Hepatocyte (in vitro differentiated cells): ENCODE results near the gene LACTBL1. TPM values are rescaled to one million over a fixed set of nuclear protein-coding genes. Genes with fewer than 3 reads are reported as not detected.

ENCODE experiments used
- DNase-seq: peaks from one replicate; pipeline ENCODE4 v3.0.0-alpha.2; 2016; ENCODE audit warnings: low spot score
- H2AFZ ChIP-seq: fragments of 200-600 bp; sonication (generic); 2 replicates; pipeline ENCODE4 v1.6.0; 2016; ENCODE audit warnings: antibody characterized with exemption, mild to moderate bottlenecking
- H3K27ac ChIP-seq: fragments of 200-600 bp; sonication (generic); 2 replicates; pipeline ENCODE4 v1.5.1; 2016; ENCODE audit warnings: mild to moderate bottlenecking
- H3K27me3 ChIP-seq: fragments of 200-600 bp; sonication (generic); 2 replicates; pipeline ENCODE4 v1.6.1; 2016
- H3K36me3 ChIP-seq: fragments of 200-600 bp; sonication (generic); replicated peaks from 2 replicates; pipeline ENCODE4 v1.5.1; 2016; ENCODE audit warnings: low read depth; ENCODE audit not compliant: insufficient read depth
- H3K4me1 ChIP-seq: fragments of 200-600 bp; sonication (generic); 2 replicates; pipeline ENCODE4 v1.5.1; 2016; ENCODE audit warnings: mild to moderate bottlenecking, moderate library complexity; ENCODE audit not compliant: insufficient read depth
- H3K4me2 ChIP-seq: fragments of 200-600 bp; sonication (generic); 2 replicates; pipeline ENCODE4 v1.6.0; 2016
- H3K4me3 ChIP-seq: fragments of 200-600 bp; sonication (generic); 2 replicates; pipeline ENCODE4 v1.5.1; 2016; ENCODE audit warnings: mild to moderate bottlenecking
- H3K79me2 ChIP-seq: fragments of 200-600 bp; sonication (generic); 2 replicates; pipeline ENCODE4 v1.6.0; 2017; ENCODE audit warnings: mild to moderate bottlenecking
- H3K9me2 ChIP-seq: fragments of 200-600 bp; sonication (generic); replicated peaks from 2 replicates; pipeline ENCODE4 v1.6.0; 2017; ENCODE audit warnings: mild to moderate bottlenecking; ENCODE audit not compliant: insufficient read depth
- H3K9me3 ChIP-seq: fragments of 200-600 bp; sonication (generic); 2 replicates; pipeline ENCODE4 v1.5.1; 2016; ENCODE audit warnings: low read depth, mild to moderate bottlenecking
- H4K20me1 ChIP-seq: fragments of 200-600 bp; sonication (generic); 2 replicates; pipeline ENCODE4 v1.6.0; 2016; ENCODE audit warnings: mild to moderate bottlenecking; ENCODE audit not compliant: insufficient read depth, poor library complexity, severe bottlenecking
- EZH2 ChIP-seq: fragments of 200-600 bp; sonication (generic); IDR thresholded peaks from 2 replicates; pipeline ENCODE4 v1.6.1; 2016; ENCODE audit warnings: antibody characterized with exemption, mild to moderate bottlenecking, borderline replicate concordance
- EZH2phosphoT487 ChIP-seq: fragments of 200-600 bp; sonication (generic); IDR thresholded peaks from one replicate; pipeline ENCODE4 v1.6.1; 2018; ENCODE audit warnings: antibody characterized with exemption, mild to moderate bottlenecking, low read depth, moderate library complexity; ENCODE audit not compliant: unreplicated experiment, severe bottlenecking
- WGBS: methylation state at CpG from one replicate; pipeline ENCODE4 v1.1.6; 2016; ENCODE audit warnings: low lambda C conversion rate; ENCODE audit errors: missing lambda C conversion rate; 5-methylcytosine and 5-hydroxymethylcytosine counted together
- polyA plus RNA-seq: library from polyadenylated mRNA; unstranded; fragments of >200 nt; fragmentation: Nextera tagmentation; extraction: Ambion mirVana; gene quantifications from 2 replicates; pipeline ENCODE4 v1.2.1, GENCODE V29; 2016
- total RNA-seq: library from RNA; depleted of rRNA; stranded (reverse); fragments of >200 nt; gene quantifications from 2 replicates; pipeline ENCODE4 v1.2.3, GENCODE V29; 2014
- TF ChIP-seq, protein P1 (sequence below): fragments of 200-600 bp; sonication (generic); IDR thresholded peaks from 2 replicates; pipeline ENCODE4 v1.5.1; 2016; ENCODE audit warnings: antibody characterized with exemption, mild to moderate bottlenecking; ENCODE audit not compliant: poor library complexity

The LACTBL1 gene
- total and polyA plus RNA-seq, 2 experiments from 2014 or later = not detected

DNA sequence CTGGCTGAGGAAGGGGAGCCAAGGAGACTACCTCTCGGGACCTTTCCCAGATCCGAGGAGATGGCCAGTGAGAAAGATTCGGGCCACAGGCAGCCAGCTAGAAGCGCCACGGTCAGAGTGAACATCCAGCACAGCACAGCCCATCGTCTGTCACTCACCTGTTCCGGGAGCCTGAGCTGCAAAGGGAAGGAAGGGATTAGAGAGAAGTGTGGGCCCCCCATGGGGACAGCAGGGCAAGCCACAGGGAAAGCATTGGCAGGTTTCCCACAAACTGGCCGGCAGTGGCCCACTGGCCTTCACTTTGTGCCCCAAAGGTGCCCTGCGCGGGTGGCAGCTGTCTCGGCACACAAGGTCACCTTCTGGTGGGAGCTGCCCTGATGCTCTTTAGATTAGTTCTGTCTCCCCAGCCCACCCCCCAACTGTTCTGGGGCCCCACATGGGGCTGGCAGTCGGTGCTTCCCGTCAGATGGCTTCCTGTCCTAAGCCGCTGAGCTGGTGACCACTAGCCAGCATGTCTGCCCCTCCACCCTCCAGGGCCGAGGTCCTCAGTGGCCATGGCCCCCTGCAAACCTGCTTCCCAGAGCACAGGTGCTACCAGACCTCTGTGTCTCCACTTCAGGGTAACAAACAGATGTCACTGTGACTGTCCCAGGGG lies 56.7 kb downstream of the LACTBL1 start:
- no peaks in the 10 kb centered on the region for H3K79me2 ChIP-seq
- WGBS = 85% methylated on average over 15 of the region's 15 CpGs
- no peak overlapping the region for H3K4me2 ChIP-seq
- H3K36me3 ChIP-seq = no peaks in the 10 kb centered on the region
- no peaks in the 10 kb centered on the region for H3K9me2 ChIP-seq
- TF ChIP-seq, protein P1, sequence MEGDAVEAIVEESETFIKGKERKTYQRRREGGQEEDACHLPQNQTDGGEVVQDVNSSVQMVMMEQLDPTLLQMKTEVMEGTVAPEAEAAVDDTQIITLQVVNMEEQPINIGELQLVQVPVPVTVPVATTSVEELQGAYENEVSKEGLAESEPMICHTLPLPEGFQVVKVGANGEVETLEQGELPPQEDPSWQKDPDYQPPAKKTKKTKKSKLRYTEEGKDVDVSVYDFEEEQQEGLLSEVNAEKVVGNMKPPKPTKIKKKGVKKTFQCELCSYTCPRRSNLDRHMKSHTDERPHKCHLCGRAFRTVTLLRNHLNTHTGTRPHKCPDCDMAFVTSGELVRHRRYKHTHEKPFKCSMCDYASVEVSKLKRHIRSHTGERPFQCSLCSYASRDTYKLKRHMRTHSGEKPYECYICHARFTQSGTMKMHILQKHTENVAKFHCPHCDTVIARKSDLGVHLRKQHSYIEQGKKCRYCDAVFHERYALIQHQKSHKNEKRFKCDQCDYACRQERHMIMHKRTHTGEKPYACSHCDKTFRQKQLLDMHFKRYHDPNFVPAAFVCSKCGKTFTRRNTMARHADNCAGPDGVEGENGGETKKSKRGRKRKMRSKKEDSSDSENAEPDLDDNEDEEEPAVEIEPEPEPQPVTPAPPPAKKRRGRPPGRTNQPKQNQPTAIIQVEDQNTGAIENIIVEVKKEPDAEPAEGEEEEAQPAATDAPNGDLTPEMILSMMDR = no peak
- no peak for TF ChIP-seq EZH2phosphoT487
- no peak for TF ChIP-seq EZH2
- H4K20me1 ChIP-seq = no peaks in the 10 kb centered on the region
- no peak overlapping the region for H3K4me3 ChIP-seq
- no peak overlapping the region for H3K27ac ChIP-seq
- DNase-seq = no peak
- no peak overlapping the region for H2AFZ ChIP-seq
- no peaks in the 10 kb centered on the region for H3K27me3 ChIP-seq
- H3K4me1 ChIP-seq = no peaks in the 10 kb centered on the region
- no peaks in the 10 kb centered on the region for H3K9me3 ChIP-seq

DNA sequence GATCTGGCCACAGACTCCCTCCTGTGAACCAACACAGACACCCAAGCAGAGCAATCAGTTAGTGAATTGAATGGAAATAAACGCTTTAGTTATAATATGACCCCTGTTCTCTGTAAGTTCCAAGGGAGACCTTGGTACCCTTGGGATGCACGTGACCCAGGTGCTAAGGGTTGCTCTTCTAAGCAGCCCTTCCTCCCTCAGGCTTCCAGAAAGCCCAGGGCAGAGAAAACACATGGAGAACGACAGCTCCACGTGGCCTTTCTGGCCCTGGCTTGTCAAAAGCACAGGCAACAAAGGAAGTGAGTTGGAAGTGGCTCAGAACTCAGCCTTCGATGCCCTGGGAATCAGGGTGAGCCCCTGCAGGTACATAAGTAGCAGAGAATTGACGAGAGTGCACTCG lies 57.4 kb downstream of the LACTBL1 start:
- no peak for DNase-seq
- no peak overlapping the region for H3K4me3 ChIP-seq
- H3K79me2 ChIP-seq = no peaks in the 10 kb centered on the region
- H3K9me3 ChIP-seq = no peaks in the 10 kb centered on the region
- no peak overlapping the region for H3K4me2 ChIP-seq
- 80% methylated on average over 7 of the region's 7 CpGs for WGBS
- H2AFZ ChIP-seq = no peak overlapping the region
- H3K4me1 ChIP-seq = no peaks in the 10 kb centered on the region
- no peaks in the 10 kb centered on the region for H4K20me1 ChIP-seq
- H3K9me2 ChIP-seq = no peaks in the 10 kb centered on the region
- H3K27me3 ChIP-seq = no peaks in the 10 kb centered on the region
- no peak overlapping the region for H3K27ac ChIP-seq
- no peak for TF ChIP-seq EZH2phosphoT487
- no peak for TF ChIP-seq EZH2
- TF ChIP-seq, protein P1 = no peak
- H3K36me3 ChIP-seq = no peaks in the 10 kb centered on the region

DNA sequence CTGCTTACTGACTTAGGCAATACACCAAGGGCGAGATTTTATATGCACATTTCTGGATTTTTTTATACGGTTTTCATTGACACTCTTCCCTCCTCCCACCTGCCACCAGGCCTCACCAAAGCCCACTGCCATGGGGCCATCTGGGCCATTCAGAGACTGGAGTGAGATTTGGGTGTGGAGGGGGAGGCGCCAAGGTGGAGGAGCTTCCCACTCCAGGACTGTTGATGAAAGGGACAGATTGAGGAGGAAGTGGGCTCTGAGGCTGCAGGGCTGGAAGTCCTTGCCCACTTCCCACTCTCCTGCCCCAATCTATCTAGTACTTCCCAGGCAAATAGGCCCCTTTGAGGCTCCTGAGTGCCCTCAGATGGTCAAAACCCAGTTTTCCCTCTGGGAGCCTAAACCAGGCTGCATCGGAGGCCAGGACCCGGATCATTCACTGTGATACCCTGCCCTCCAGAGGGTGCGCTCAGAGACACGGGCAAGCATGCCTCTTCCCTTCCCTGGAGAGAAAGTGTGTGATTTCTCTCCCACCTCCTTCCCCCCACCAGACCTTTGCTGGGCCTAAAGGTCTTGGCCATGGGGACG lies 57.9 kb downstream of the LACTBL1 start:
- no peak for DNase-seq
- Histone ChIP-seq H4K20me1 (no peaks in the 10 kb centered on the region), H3K79me2 (no peaks in the 10 kb centered on the region), H3K9me3 (no peaks in the 10 kb centered on the region), H2AFZ (no peak overlapping the region), H3K36me3 (no peaks in the 10 kb centered on the region), H3K27me3 (no peaks in the 10 kb centered on the region), H3K4me2 (no peak overlapping the region), H3K27ac (no peak overlapping the region), H3K4me3 (no peak overlapping the region), H3K4me1 (no peaks in the 10 kb centered on the region), H3K9me2 (no peaks in the 10 kb centered on the region)
- WGBS = 89% methylated on average over 8 of the region's 8 CpGs
- TF ChIP-seq, protein P1 = no peak
- TF ChIP-seq EZH2 (no peak), EZH2phosphoT487 (no peak)
